IPS-18c (cell line): ENCODE measurements around the gene HSFX2.
"Not testable (repeated sequence)": the region's sequence is repeated elsewhere in the genome, so short reads cannot be mapped to it uniquely, and the experiment has no call there.

ENCODE experiments used
- H3K4me3 ChIP-seq: 2 replicates; pipeline ENCODE4 v1.7.0; 2013; ENCODE audit warnings: low read depth, mild to moderate bottlenecking, low read length, moderate library complexity; ENCODE audit not compliant: insufficient read depth
- H3K9me3 ChIP-seq: one replicate; pipeline ENCODE4 v1.6.1; 2013; ENCODE audit warnings: mild to moderate bottlenecking, low read length, moderate library complexity; ENCODE audit not compliant: control insufficient read depth, insufficient read depth

HSFX2 gene

GRCh38 chrX:149550454-149550853, 44.7 kb downstream of the HSFX2 start:
- H3K9me3 ChIP-seq, H3K4me3 ChIP-seq: not testable (repeated sequence)

GRCh38 chrX:149549701-149550100, 45.4 kb downstream of the HSFX2 start, which contains the start of gene HSFX3:
TSS of gene HSFX3 (minus strand) at chrX:149549924. CDS start at chrX:149549852, 72 bp downstream.
- H3K4me3 ChIP-seq, H3K9me3 ChIP-seq: not testable (repeated sequence)

GRCh38 chrX:149547782-149548181, 47.3 kb downstream of the HSFX2 start:
- not testable (repeated sequence) for H3K9me3 ChIP-seq, H3K4me3 ChIP-seq

GRCh38 chrX:149546962-149547361, 48.2 kb downstream of the HSFX2 start:
- H3K9me3 ChIP-seq, H3K4me3 ChIP-seq: not testable (repeated sequence)

DNA sequence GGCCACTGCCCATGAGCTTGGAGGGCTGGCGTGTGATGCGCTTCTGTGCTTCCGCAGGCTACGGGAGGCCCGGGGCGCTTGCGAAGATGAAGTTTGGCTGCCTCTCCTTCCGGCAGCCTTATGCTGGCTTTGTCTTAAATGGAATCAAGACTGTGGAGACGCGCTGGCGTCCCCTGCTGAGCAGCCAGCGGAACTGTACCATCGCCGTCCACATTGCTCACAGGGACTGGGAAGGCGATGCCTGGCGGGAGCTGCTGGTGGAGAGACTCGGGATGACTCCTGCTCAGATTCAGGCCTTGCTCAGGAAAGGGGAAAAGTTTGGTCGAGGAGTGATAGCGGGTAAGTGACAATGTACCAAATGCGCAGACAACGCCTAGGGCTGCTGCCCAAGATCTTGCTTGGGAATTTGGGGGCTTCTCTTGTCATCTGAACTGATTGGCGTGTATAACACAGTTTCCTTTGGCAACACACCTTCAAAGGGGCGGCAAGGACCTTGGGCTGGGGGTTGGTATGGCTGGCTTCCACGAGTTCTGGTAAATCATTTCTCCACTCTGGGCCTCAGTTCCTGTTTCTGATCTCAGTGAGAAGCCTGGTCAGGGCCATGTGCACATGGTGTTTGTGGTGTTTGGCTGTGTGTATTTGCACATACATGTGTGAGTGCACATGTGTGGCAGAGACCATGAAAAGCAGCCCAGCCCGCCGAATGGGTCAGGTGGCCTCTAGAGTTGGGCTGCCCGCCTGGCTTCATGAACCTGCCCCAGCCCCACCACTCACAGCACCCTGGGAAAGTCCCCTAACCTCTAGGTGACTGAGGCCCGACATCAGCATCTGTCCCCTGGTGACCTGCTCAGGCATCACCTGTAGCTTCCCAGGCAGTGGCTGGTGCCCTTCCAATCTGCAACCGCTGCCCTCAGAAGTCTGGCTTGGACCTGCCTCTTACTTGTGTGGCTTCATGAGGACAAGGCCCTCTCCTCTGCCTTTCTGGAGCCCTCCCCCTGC, 49.3 kb downstream of the HSFX2 start:
- H3K4me3 ChIP-seq, H3K9me3 ChIP-seq: not testable (repeated sequence)
